GM18870 (cell line): Measurements from ENCODE around the gene RAB7B.

Experiments used
- ATAC-seq: cut with Tn5 transposase; IDR thresholded peaks from one replicate; pipeline ENCODE4 v1.9.1; 2021; ENCODE audit warnings: moderate library complexity; ENCODE audit not compliant: unreplicated experiment

The RAB7B gene

DNA sequence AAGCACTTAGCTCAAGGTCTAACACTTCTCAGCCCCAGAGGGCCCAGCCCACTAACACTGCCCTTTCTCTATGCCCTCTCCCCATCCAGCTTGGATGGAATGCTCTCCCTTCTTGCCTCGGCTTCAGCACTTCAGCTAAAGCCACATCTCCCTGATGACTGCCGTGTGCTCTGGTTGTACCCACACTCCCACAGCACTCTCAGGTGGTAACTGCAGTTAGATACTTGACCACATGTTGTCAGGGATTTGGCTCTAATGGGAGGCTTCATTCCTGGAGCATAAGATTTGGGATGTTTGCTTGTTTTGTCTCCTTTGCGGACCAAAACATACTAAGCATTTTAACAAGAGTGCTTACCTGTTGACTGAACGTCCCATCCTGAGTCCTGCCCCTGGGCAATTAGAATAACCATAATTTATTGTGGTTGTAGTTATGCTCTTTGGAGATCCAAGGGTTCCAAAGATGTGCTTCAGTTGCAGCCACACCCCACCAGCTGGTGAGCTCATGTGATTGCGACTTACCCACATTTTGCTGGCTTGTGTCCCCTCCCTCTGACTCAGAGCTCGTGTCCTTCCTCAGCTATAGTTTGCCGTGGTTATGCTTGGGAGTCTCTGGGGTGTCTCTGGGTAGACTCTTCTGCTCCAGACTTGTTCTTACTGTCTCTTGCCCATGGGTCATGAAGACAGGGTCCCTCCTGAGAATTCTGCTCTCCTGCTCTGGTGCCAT is 52.2 kb downstream of the RAB7B start:
- no peak for ATAC-seq

DNA sequence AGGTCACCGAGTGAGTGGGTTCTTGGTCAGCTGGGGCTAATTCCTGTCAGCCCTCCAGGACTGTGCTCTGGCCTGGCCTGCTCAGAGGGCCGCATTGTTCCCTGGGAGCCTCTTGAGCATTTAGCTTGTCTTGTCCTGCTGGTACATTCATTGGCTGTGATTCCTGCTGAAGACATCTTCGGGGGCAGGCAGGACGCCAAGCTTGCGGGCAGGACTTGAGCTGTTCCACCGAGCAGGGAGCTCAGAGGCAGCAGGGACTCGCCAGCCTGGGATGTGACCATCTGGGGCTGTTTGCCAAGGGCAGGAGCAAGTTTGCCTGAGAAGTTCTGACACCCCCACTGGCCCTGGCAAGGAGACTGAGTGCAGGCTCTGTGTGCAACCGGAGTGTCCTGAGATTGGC is 52.9 kb downstream of the RAB7B start:
- no peak for ATAC-seq

DNA sequence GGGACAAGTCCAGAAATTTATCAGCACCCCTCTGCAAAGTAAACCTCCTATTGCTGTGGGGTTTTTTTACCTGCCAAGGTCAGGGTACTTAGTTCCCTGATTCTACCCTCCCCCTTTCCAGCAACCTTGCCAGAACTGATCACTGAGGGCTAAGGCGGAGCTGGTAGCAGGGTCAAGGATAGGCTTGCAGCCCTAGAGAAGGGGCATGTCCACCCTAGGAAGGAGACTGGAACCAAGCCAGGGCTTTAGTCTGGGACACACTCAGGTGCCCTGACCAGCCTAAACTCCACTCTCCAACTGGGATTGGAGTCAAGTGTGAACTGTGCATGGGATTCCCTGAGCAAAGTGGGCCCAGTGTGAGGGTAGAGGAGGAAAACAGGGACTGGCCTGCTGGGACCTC is 53.4 kb downstream of the RAB7B start:
- no peak for ATAC-seq

DNA sequence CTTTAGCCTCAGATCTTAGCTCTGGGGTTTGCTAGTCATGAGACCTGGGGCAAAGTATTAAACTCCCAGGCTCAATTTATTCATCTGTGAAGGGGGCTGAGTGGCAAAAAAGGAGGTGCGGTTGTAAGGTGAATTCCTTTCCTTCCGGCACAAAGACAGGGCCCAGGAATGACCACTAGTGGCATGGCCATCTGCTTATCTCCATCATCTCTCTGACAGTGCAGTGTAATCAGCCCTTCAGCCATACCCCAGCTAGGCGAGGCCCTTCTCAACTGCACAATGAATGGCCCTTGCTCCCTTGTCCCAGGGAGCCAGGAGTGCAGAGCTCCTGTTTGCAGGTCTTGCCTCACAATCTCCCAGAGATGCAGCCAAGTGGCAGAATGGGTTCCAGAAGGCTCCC is 54.3 kb downstream of the RAB7B start:
- no peak for ATAC-seq

DNA sequence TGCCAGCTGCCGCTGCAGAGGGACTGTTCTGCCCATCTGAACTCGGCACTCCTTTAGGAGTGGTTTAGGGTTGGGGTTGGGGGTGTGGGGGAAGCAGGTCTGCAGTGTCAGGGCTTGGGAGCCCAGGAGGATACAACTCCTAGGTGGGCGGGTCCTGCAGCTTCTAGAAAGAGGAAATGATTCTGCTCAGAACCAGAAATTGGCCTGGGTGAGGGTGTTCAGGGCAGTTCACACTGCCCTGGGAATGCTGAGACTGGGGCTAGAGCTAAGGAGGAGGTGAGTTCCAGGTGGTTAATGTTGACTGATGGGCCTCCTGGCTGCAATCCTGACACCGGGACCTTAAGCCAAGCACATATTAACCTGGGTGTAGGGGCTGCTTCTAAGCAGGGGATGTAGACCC is 55.2 kb downstream of the RAB7B start:
- ATAC-seq: no peak

DNA sequence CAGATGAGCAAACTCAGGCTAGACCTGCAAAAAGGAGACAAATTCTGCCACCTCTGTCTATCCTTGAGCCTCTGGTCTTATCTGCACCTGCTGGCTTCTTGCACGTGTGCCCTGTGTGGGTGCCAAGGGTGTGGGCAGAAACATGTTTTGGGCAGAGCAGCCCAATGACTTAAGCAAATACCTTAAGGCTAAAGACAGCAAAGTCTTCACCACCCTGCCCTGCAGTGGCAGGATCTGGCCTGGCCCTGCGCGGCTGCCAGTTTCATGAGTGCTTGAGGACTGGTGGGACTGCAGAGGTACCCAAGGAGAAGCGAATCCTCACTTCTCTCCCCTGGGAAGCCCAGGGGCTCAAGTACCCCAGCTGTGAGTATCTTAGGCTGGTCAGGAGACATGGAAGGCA is 56.2 kb downstream of the RAB7B start:
- ATAC-seq: no peak

DNA sequence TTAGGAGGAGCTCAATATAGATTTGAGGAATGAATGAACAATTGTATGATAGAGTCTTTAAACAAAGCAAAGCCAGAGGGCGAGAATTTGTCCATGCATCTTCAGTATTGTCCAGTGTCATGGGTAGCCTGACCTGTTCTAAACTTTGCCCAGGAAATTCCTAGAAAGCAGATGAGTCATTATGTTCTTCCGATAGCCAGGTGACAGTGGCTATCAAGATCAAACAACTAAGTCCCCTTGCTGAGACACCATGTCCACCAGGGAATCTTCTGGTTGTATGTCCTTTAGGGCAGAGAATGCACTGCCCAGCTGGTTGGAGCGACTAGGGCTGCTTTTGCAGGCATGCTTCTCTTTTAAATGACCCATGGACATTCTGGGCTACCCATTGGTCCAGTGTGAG is 58.1 kb downstream of the RAB7B start:
- no peak for ATAC-seq

DNA sequence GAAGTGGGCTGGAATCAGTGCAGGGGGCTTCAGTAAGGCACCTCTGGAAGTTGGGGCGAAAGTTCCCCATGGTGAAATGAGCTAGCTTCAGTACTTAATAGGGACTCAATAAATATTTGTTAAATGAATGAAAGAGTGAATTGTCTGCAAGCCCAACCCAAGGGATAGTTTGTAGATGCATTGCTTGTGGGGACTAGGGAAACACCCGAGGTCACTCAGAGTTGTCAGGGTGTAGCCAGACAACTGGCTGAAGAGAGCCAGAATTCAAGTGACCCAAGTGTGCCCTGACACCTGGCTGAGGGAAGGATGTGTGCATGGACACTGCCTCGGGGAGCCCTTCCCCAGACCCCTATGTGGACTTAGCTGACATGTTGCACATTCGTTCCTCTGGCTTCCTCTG is 58.7 kb downstream of the RAB7B start:
- ATAC-seq: no peak

DNA sequence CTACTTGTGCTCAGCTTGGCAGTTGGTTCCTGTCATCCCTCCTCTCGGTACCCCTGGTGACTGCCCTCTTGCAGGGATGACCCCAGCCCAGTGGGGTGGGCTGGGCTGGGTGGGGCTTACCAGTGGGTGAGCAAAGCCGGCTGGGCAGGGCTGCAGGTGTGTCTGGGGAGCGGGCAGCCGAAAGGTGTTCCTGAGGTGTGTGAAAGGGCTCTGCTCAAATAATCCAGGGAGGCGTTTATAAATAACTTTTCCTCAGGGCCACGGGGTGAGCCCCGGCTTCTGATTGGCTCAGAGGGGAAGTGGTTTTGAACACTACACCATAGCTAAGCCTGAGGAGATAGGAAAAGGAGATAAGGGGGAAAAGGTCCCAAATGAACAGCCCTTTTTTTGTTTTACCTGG is 60.0 kb downstream of the RAB7B start, which contains the start of gene SLC26A9:
Gene SLC26A9 (minus strand): TSS at position 212 of the 400 bp plus-strand sequence. CDS start 7,636 bp downstream, outside the sequence.
- no peak for ATAC-seq

DNA sequence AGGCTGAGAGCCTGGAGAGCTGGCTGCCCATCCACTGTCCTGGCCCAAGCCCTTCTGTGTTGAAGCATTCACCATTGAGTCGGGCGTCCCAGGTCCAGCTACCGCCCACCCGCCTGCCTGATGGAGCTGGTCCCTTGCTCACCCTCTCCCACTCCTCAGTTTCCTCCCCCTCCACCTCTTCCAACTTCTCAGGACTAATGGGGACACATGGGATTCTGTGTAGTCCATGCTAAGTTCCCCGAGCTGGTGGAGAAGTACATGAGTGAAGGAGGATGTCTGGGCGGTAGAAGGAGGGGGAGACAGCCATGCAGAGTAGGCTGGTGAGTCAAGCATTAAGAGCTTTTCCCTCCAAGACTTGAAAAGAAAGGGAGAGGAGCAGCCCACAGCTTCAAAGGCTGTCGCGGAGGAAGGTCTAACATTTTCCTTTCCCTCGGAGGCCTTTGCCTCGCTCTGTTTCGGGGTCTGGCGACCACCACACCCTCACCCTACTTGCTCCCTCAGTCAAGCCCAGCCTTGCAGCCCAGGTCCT is 60.5 kb downstream of the RAB7B start:
- no peak for ATAC-seq

DNA sequence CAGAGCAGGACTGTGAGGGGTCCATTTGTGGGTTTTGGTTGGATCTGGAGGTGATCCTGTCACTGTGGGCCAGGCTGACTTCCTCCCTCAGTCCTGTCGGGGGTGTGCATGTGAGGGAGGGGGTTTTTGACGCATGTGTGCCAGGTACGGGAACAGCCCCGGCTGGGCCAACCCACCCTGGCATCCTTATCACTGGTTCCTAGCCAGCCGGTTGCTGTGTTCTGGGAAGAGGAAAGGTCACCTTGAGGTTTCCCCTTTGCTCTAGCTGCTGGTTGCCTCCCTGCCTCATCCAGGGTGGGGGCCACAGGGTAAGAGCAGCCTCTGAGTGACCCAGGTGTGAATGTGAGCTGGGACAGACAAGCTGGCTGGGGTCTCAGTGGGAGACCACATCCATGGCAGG is 62.5 kb downstream of the RAB7B start:
- no peak for ATAC-seq

DNA sequence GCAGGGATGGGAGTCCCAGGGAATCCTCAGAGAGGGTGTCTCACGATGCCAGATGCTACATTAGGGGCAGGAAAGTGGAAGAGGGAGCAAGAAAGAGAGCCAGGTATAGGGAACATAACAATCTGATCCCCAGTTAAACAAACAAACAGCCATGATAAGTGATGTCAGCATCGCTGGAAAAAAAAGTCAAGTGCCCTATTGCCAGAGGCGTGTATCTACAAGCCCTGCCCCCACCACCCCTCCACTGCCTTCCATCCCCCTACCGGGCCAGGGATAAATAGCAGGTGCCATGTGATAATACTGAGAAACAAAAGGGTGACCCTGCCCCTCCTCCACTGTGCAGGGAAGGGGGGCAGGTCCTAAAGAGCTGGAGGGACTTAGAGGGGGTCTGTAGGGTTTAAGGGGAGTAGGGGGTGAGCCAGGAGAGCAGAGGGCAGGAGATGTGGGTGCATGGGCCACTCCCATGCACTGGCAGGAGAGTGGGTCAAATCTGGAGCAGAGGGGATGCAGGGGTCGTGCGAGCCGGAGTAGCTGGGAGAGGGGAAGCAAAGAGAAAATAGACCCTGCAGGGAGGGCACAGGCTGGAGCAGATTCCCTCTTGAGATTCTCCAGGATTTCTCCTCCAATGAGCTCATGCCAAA is 63.4 kb downstream of the RAB7B start:
- ATAC-seq: no peak

DNA sequence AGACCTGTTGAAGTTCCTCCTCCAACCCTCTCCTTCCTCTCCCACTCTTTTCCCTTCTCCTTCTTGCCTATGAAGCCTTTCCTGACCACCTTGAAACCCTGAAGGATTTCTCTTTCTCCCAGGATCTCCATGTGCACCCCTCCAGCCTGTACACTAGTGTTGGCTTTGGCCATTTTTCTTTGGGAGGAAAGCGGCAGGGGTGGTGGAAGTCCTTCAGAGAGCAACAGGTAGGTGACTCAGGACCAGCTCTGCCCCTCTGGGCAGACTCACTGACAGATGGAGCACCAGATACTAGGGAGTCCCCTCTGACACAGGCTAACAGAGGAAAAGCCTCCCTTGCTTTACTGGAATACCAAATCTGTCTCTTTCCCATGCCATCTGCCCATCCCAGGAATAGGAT is 64.5 kb downstream of the RAB7B start:
- ATAC-seq: no peak

DNA sequence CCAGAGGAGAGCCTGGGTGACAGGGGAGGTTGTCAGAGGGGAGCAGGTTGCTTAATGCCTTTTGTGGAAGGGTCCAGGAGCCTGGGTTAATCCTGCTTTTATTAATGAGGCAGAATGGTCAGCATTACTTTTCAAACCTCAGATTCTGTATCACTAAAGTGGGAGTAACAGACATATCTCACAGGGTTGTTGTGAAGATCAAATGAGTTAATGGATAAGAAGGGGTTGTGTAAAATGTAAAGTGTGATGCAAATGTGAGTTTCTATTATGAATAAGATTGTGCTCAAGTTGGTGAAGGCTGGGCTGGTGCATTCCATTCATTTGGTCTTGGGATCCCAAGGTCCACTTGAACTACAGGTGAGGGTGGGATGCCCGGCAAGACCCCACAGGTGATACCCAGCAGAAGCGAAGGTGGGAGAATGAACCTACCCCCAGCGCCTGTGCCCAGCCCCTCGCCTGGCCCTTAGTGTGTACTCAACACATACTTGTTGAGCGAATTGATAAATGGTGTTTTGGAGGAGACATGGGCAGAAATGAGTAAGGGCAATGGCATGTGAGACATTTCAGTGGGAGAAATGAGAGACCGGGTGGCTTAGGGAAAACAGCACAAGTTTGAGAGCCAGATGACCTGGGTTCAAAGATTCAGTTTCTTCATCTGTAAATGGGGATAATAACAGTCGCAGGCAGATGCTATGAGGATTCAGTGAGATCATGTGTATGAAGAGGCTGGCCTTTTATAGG is 66.2 kb downstream of the RAB7B start:
- no peak for ATAC-seq

DNA sequence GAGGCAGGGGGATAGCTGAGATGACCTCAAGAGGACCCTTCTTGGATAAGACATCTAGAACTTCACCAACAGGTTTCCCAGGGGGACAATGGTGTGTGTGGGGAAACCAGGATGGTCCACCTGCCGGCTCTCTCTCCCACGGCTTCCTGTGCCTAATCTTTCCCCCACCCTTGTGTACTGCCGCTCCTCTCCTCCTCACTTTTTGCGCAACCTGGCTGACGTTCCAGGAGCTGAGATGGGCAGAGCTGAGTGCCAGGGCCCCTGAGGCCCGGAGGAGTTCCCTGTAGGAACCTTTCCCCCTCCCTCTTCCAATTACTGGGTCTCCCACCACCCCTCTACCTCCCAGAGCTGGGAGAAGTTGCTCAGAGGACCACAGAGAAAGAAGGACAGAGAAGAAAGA is 66.9 kb downstream of the RAB7B start:
- no peak for ATAC-seq

DNA sequence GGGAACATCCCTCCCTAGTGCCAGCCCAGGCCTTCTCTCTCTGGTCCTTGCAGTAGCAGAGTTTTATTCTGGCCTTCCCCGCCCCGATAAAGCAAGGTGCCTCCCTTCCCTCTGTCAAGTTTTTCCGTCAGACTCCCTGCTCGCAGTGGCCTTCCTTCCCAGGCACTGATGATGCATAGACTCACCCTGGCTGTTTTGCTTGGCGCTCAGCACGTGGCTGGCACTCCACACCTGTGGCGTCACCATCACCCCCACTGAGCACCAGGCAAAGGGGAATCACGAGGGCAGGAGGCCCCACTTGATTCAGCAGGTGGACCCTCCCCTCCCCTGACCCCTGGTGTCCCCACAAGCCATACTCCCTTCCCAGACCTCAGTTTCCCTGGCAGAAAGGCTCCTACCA is 67.3 kb downstream of the RAB7B start:
- ATAC-seq: no peak

DNA sequence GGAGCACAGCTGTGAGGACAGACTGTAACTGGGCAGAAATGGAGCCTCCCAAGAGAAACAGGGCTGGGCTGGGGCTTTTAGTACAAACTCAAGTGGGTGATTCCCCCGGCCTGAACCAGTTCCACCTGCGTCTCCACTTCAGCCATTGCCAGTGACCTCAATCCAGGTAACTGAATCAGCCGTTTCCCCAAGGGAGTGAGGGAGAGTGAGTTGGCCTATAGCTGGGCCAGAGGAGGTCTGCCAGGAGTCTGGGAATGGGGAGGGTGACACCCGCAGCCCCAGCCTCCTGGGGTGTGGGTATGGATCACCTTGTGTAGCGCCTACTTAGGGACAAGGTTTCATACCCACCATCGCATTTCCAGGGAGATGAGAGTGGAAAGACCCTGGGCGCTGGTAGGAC is 68.4 kb downstream of the RAB7B start:
- ATAC-seq: no peak

DNA sequence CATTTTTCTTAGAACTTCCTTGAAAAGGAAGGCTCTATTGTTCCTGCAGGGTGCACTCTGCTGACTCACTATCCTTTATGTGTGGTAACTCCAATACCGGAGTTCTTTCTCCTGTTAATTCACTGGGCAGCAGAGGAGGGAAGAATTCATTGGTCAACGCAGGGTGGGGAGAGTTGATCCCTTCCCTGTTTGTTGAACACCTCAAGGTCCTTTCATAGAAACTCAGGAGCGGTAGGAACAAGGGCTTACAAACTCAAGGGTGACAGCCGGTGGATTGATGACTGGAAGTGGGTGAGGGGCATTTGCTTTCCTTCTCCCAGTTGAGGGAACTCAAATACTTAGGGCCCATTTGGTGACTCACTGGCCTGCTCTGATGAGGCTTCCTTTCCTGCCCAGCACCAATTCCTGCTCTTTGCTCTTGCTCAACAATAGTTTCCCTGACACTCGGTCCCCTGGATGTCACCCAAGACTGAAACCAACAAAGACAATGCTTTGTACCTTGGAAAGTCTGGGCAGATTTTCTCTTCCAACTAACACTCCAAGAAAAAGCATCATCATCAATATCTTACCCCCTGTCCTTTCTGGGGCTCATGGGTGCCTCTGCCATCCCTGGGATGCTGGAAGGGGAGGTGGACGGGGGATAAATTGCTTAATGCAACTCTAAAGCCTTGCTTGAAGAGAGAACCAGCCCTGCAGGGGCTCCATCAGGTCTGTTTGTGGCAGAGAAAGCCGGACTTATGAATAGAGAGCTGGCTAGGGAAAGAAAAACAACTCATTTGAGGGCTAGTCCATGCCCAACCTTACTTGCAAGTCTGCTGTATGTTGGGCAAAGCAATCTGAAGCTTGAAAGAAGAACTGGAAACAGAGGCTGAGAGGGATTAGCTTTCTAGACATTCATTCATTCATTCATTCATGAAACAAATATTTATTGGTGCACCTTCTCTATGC is 69.2 kb downstream of the RAB7B start:
- no peak for ATAC-seq

DNA sequence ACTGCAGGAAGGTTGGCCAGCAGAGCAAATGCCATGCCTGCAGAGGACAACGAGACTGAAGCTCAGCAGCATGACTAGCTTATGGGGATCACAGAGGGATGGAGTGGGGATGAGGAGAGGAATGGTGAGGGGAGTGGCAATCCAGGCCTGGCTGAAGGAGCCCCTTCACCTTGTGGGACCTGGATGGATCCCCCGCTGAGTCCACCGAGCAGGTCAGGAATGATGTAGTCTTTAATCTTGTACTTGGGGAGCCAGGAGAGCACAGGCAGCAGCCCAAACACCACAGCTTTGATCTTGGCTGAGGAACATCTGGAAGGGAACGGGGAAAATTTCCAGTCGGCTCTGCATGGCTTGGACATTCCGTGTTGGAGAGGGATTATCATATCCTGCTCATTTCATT is 70.4 kb downstream of the RAB7B start:
- no peak for ATAC-seq

DNA sequence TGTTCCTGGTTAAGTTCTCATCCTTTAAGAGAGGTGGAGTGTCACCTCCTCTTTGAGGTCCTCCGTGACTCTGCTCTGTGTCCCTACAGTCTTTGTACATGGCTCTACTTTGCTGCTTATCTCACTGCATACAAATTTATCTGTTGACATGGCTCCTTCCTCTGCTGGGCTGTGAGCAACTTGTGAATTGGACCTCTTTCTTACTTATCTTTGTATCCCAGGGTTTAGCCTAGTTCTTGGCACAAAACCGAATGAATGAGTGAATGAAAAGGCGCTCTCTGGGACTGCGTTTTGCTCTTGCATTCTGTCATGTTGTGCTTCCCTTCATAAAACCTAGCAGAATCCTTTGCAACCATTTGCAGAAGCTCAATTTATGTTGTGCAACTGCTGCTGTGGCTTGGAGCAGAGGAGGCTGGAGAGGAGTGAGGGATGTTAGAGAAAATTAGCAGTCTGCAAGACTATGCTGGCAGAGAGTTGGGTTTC is 72.4 kb downstream of the RAB7B start:
- no peak for ATAC-seq

DNA sequence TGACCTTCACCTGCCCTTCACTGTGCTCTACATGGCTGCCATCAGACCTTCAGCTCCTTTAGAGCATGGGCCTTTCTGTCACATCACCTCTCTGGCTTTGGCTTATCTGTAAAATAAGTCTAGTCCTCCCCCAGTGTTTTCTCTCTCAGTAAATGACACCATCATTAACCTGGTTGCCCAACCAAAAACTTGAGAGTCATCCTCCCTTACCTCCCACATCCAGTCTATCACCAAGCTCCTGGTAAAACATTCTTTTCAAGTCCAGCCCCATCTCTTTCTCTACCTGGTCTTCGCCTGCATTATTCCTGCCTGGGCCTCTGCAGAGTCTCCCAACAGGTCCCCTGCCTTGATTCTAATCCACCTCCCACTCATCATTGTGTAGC is 73.0 kb downstream of the RAB7B start:
- ATAC-seq: no peak
